ENCODE results near the gene MAP3K6.

Gene MAP3K6

GRCh38 chr1:27332536-27333281, 34.1 kb downstream of the MAP3K6 start:
- Histone ChIP-seq H3K36me3 (ENCODE audit: control insufficient read depth, insufficient read depth, low read length) (peaks cover 34% of the 10 kb centered on the region), H3K9me3 (ENCODE audit: control insufficient read depth, insufficient read depth, low read length) (no peaks in the 10 kb centered on the region), H3K4me1 (ENCODE audit: control insufficient read depth, insufficient read depth, low read length) (no peaks in the 10 kb centered on the region), H3K27me3 (ENCODE audit: control insufficient read depth, insufficient read depth, low read length) (no peaks in the 10 kb centered on the region), H3K9ac (ENCODE audit: low read depth, low read length) (no peak overlapping the region), H3K4me3 (ENCODE audit: low read depth, low read length) (no peak overlapping the region)

DNA sequence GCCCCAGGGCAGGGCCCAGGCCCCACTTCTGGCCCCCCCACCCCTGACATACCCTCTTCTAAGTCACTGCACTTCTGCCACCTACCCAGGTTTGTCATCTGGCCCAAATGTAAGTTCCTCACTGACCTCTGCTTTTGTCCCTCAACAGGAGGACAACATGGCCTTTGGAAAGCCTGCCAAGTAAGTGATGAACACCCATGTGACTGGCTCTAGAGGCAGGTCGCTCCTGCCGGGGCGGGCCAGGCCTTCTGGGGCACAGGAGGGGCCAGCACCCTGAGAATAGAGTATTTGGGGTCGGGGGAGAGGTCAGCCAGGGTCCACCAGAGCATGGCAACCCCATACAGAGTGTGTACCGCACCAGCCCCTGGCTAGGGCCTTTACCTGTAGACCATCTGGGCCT, 34.8 kb downstream of the MAP3K6 start:
- H3K9me3 ChIP-seq (ENCODE audit: control insufficient read depth, insufficient read depth, low read length): no peaks in the 10 kb centered on the region
- H3K4me3 ChIP-seq (ENCODE audit: low read depth, low read length): no peak overlapping the region
- H3K9ac ChIP-seq (ENCODE audit: low read depth, low read length): no peak overlapping the region
- no peaks in the 10 kb centered on the region for H3K4me1 ChIP-seq (ENCODE audit: control insufficient read depth, insufficient read depth, low read length)
- H3K36me3 ChIP-seq (ENCODE audit: control insufficient read depth, insufficient read depth, low read length): peaks cover 34% of the 10 kb centered on the region
- H3K27me3 ChIP-seq (ENCODE audit: control insufficient read depth, insufficient read depth, low read length): no peaks in the 10 kb centered on the region

DNA sequence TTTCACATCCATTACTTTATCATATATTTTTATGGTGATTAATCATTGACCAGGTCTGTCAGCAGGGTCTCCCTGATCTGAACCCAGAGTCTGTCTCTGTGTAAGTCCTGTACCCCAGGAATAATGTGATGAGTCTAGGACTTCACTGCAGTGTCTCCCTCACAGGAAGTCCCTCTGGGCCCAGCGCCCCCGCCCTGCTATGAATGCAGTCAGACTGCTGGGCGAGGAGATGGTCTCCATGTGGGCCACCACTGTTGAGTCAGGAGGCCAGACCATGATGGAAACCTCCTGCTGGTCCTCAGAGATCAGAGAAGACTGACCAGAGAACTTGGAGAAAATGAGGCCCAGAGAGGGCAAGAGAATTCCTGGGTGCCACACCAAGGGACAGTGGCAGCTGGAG, 35.3 kb downstream of the MAP3K6 start:
- H3K27me3 ChIP-seq (ENCODE audit: control insufficient read depth, insufficient read depth, low read length): no peaks in the 10 kb centered on the region
- peaks cover 34% of the 10 kb centered on the region for H3K36me3 ChIP-seq (ENCODE audit: control insufficient read depth, insufficient read depth, low read length)
- no peak overlapping the region for H3K9ac ChIP-seq (ENCODE audit: low read depth, low read length)

GRCh38 chr1:27330786-27331185, 36.0 kb downstream of the MAP3K6 start:
- Histone ChIP-seq H3K9ac (ENCODE audit: low read depth, low read length) (no peak overlapping the region), H3K4me3 (ENCODE audit: low read depth, low read length) (no peak overlapping the region), H3K4me1 (ENCODE audit: control insufficient read depth, insufficient read depth, low read length) (no peaks in the 10 kb centered on the region), H3K36me3 (ENCODE audit: control insufficient read depth, insufficient read depth, low read length) (peaks cover 33% of the 10 kb centered on the region), H3K27me3 (ENCODE audit: control insufficient read depth, insufficient read depth, low read length) (no peaks in the 10 kb centered on the region), H3K9me3 (ENCODE audit: control insufficient read depth, insufficient read depth, low read length) (no peaks in the 10 kb centered on the region)

More for the DNA sequence above, 35.3 kb downstream of the MAP3K6 start:
- no peak overlapping the region for H3K4me3 ChIP-seq (ENCODE audit: low read depth, low read length)
- H3K9me3 ChIP-seq (ENCODE audit: control insufficient read depth, insufficient read depth, low read length): no peaks in the 10 kb centered on the region
- no peaks in the 10 kb centered on the region for H3K4me1 ChIP-seq (ENCODE audit: control insufficient read depth, insufficient read depth, low read length)

GRCh38 chr1:27327964-27328363, 38.8 kb downstream of the MAP3K6 start:
- H3K4me3 ChIP-seq (ENCODE audit: low read depth, low read length): no peak overlapping the region
- H3K9me3 ChIP-seq (ENCODE audit: control insufficient read depth, insufficient read depth, low read length): no peaks in the 10 kb centered on the region
- no peaks in the 10 kb centered on the region for H3K4me1 ChIP-seq (ENCODE audit: control insufficient read depth, insufficient read depth, low read length)
- H3K36me3 ChIP-seq (ENCODE audit: control insufficient read depth, insufficient read depth, low read length): peaks cover 13% of the 10 kb centered on the region
- no peaks in the 10 kb centered on the region for H3K27me3 ChIP-seq (ENCODE audit: control insufficient read depth, insufficient read depth, low read length)
- no peak overlapping the region for H3K9ac ChIP-seq (ENCODE audit: low read depth, low read length)

- Histone ChIP-seq H3K4me3 (ENCODE audit: low read depth, low read length) (no peak overlapping the region), H3K9me3 (ENCODE audit: control insufficient read depth, insufficient read depth, low read length) (no peaks in the 10 kb centered on the region), H3K27me3 (ENCODE audit: control insufficient read depth, insufficient read depth, low read length) (no peaks in the 10 kb centered on the region), H3K4me1 (ENCODE audit: control insufficient read depth, insufficient read depth, low read length) (no peaks in the 10 kb centered on the region), H3K36me3 (ENCODE audit: control insufficient read depth, insufficient read depth, low read length) (peaks cover 11% of the 10 kb centered on the region), H3K9ac (ENCODE audit: low read depth, low read length) (no peak overlapping the region)
Observed at GRCh38 chr1:27325286-27325685, 41.5 kb downstream of the MAP3K6 start.

- H3K27me3 ChIP-seq (ENCODE audit: control insufficient read depth, insufficient read depth, low read length): no peaks in the 10 kb centered on the region
- H3K9me3 ChIP-seq (ENCODE audit: control insufficient read depth, insufficient read depth, low read length): no peaks in the 10 kb centered on the region
- H3K9ac ChIP-seq (ENCODE audit: low read depth, low read length): peak overlapping the region; percentile 94
- peaks cover 11% of the 10 kb centered on the region for H3K36me3 ChIP-seq (ENCODE audit: control insufficient read depth, insufficient read depth, low read length)
- H3K4me3 ChIP-seq (ENCODE audit: low read depth, low read length): peak overlapping the region; percentile 98
- no peaks in the 10 kb centered on the region for H3K4me1 ChIP-seq (ENCODE audit: control insufficient read depth, insufficient read depth, low read length)
Observed at GRCh38 chr1:27322569-27323240, 44.1 kb downstream of the MAP3K6 start.

DNA sequence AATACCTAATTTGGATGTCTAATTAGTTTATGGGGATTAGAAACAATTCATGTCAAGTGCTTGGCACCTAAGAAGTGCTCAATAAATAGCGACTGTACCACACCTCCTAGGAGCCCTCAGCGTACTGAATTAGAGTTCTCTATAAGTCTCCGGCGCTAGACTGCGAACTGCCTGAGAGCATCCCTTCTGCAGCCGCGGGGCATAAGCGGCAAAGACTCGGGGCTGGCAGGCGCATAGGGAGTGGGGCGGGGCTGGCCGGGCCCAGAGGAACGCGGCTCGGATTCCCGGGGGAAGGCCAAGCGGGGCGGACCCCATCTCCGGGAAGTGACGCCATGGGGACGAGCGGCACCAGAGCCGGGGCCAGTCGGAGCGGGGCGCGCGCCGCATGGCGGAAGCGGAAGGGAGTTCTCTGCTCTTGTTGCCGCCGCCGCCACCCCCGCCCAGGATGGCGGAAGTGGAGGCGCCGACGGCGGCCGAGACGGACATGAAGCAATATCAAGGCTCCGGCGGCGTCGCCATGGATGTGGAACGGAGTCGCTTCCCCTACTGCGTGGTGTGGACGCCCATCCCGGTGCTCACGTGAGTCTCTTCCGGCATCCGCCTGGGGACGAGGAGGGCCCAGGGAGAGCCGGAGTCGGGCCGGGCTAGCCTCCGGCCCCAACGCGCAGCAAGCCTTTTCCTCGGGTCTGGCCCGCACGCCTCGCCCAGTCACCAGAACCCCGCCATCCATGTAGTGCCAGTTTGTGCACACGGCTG, 44.8 kb downstream of the MAP3K6 start, which contains the start of gene TMEM222:
TMEM222 (plus strand) TSS at position 351 of the 756 bp plus-strand sequence; CDS start at position 386, 35 bp downstream.
- Histone ChIP-seq H3K9me3 (ENCODE audit: control insufficient read depth, insufficient read depth, low read length) (no peaks in the 10 kb centered on the region), H3K27me3 (ENCODE audit: control insufficient read depth, insufficient read depth, low read length) (no peaks in the 10 kb centered on the region), H3K9ac (ENCODE audit: low read depth, low read length) (peak within 1 kb of the TSS; percentile 94), H3K4me1 (ENCODE audit: control insufficient read depth, insufficient read depth, low read length) (no peaks in the 10 kb centered on the region), H3K4me3 (ENCODE audit: low read depth, low read length) (peak within 1 kb of the TSS; percentile 98), H3K36me3 (ENCODE audit: control insufficient read depth, insufficient read depth, low read length) (peaks cover 11% of the 10 kb centered on the region)

- Histone ChIP-seq H3K27me3 (ENCODE audit: control insufficient read depth, insufficient read depth, low read length) (no peaks in the 10 kb centered on the region), H3K36me3 (ENCODE audit: control insufficient read depth, insufficient read depth, low read length) (no peaks in the 10 kb centered on the region), H3K4me1 (ENCODE audit: control insufficient read depth, insufficient read depth, low read length) (no peaks in the 10 kb centered on the region), H3K9me3 (ENCODE audit: control insufficient read depth, insufficient read depth, low read length) (no peaks in the 10 kb centered on the region), H3K4me3 (ENCODE audit: low read depth, low read length) (no peak overlapping the region), H3K9ac (ENCODE audit: low read depth, low read length) (peak overlapping the region; percentile 1)
Observed at GRCh38 chr1:27318596-27318995, 48.2 kb downstream of the MAP3K6 start.

- Histone ChIP-seq H3K9ac (ENCODE audit: low read depth, low read length) (peak overlapping the region; percentile 1), H3K27me3 (ENCODE audit: control insufficient read depth, insufficient read depth, low read length) (no peaks in the 10 kb centered on the region), H3K36me3 (ENCODE audit: control insufficient read depth, insufficient read depth, low read length) (no peaks in the 10 kb centered on the region), H3K9me3 (ENCODE audit: control insufficient read depth, insufficient read depth, low read length) (no peaks in the 10 kb centered on the region), H3K4me1 (ENCODE audit: control insufficient read depth, insufficient read depth, low read length) (no peaks in the 10 kb centered on the region), H3K4me3 (ENCODE audit: low read depth, low read length) (no peak overlapping the region)
Observed at GRCh38 chr1:27318136-27318535, 48.6 kb downstream of the MAP3K6 start.

- no peak overlapping the region for H3K9ac ChIP-seq (ENCODE audit: low read depth, low read length)
- no peaks in the 10 kb centered on the region for H3K9me3 ChIP-seq (ENCODE audit: control insufficient read depth, insufficient read depth, low read length)
- H3K4me3 ChIP-seq (ENCODE audit: low read depth, low read length): no peak overlapping the region
- H3K36me3 ChIP-seq (ENCODE audit: control insufficient read depth, insufficient read depth, low read length): no peaks in the 10 kb centered on the region
- no peaks in the 10 kb centered on the region for H3K27me3 ChIP-seq (ENCODE audit: control insufficient read depth, insufficient read depth, low read length)
- H3K4me1 ChIP-seq (ENCODE audit: control insufficient read depth, insufficient read depth, low read length): no peaks in the 10 kb centered on the region
Observed at GRCh38 chr1:27316860-27317259, 49.9 kb downstream of the MAP3K6 start.
